ENCODE measurements around the gene C11orf65. TPM values are rescaled to one million over a fixed set of nuclear protein-coding genes. Genes with fewer than 3 reads are reported as not detected.
A peak's percentile ranks its signal among the peaks of the same experiment; 100 is the strongest.

C11orf65 gene
- 0.64 and 0.86 TPM in 2 replicates for total RNA-seq

DNA sequence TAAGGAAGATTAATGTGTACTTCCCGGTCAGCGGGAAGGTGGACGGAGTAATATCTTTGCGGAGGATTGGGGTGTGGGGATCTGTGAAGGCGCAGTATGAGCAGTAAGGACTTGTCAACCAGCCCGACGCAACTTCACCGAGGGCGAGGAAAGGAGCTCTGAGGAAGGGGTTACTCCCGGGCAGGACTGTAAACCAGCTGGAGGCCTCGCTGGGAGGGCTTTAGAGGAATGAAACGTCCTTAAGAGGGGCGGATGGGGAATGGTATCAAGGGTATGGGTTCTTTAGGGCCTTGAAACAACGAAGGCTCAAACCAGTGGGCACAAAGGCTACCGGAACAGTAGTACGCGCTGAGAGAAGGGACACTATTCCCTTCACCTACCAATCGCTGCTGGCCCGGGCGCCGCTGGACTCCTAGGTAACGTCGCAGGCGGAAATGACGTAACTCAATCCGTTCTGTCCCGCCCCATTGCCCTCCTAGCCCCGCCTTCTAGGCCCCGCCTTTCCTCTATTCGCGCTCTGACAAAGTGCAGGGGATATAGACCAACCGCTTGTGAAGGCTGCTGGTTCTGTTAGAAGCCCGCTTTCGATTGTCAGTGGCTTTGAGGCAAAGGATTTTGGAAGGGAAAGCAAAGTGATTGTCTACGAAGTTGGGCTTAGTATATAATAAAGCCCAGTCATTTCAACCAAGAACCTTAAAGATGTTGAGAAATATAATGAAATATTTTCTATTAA, at the start of gene C11orf65:
Gene C11orf65 (minus strand): TSS at position 439 of the 733 bp plus-strand sequence. CDS start 5,970 bp downstream, outside the sequence.
- no peak for TF ChIP-seq CTCF (IDR thresholded peaks at IDR 0.05; ENCODE audit: insufficient read depth, low read depth, low read length)
- peak; percentile 98 for DNase-seq (ENCODE audit: low read depth)
- peak within 1 kb of the TSS; percentile 83 for H3K4me3 ChIP-seq (ENCODE audit: low read depth, low read length)

GRCh38 chr11:108516125-108516524, 48.8 kb upstream of the C11orf65 start:
- no peak for TF ChIP-seq CTCF (IDR thresholded peaks at IDR 0.05; ENCODE audit: insufficient read depth, low read depth, low read length)
- DNase-seq (ENCODE audit: low read depth), result no peak
- no peak overlapping the region for H3K4me3 ChIP-seq (ENCODE audit: low read depth, low read length)

GRCh38 chr11:108512708-108513107, 45.4 kb upstream of the C11orf65 start:
- no peak for DNase-seq (ENCODE audit: low read depth)
- no peak for TF ChIP-seq CTCF (IDR thresholded peaks at IDR 0.05; ENCODE audit: insufficient read depth, low read depth, low read length)
- H3K4me3 ChIP-seq (ENCODE audit: low read depth, low read length), result no peak overlapping the region

DNA sequence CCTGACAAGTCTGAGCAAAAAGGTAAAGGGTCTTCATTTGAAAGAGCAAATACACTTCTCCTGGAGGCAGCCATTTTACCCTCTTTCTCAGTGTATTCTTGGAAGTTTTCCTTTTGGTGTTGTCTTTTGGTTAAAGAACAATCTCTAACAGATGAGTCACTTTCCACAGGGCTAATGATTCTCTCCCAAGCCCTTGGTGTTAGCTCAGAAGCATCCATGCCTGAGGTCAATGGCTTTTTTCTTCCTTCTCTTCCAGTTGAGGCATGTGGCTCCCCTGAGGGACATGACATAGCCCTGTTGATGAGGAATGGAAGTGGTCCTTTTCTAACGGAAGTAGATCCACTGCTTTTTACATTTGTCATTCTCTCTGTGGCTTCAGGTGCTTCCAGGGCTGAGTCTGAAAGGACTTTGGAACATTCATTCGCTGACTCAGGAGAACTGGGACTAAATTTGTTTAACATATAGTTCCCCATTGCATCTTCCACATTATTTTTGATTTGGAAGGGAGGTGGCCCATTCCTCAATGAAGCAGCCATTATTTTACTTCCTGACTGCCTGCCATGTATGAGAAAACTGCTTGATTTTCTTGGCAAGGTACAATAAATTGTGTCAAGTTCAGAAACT, 44.6 kb upstream of the C11orf65 start:
- no peak overlapping the region for H3K4me3 ChIP-seq (ENCODE audit: low read depth, low read length)
- TF ChIP-seq CTCF (IDR thresholded peaks at IDR 0.05; ENCODE audit: insufficient read depth, low read depth, low read length), result no peak
- peak; percentile 41 for DNase-seq (ENCODE audit: low read depth)

DNA sequence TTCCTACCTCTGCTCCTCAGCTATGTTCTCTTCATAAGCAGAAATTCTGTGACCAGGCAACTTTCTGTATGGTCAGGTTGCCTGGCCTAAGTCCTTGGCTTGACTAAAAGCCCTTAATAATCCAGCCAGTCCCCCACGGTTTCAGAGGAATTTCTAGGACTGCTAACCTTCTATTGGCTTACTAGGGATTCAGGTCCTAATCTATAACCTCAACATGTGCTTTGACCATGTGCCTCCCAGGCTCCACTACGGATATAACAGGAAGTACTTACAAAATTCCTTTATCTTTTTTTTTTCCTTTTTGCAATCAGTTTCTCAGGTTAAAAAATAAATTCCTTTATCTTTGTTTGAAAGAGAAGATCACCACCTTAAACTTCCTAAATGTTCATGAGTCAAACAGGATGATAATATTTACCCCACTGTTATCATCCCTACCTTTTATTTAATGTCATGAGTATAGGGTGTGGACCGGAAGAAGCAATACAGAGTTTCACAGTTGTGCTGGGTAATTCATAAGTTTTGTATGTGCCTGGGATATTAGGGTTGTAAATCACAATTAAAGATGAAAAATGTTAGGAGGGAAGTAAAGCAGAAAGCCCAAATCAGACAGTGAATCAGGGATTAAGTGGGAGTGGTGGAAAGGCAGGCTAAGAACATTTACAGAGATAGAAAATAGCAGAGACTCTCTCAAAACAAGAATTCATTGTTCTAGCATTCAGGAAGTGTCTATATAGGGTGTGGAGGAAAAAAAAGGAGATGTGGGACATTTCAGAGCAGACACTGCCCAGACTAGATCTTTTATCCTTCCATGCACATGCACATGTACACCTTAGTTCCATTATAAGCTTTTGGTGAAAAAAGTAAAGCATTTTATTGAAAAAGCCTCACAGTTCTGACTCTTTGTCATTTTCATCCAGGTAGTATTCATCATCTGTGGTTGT, 41.6 kb upstream of the C11orf65 start:
- no peak overlapping the region for H3K4me3 ChIP-seq (ENCODE audit: low read depth, low read length)
- DNase-seq (ENCODE audit: low read depth), result no peak
- TF ChIP-seq CTCF (IDR thresholded peaks at IDR 0.05; ENCODE audit: insufficient read depth, low read depth, low read length), result no peak

- H3K4me3 ChIP-seq (ENCODE audit: low read depth, low read length), result no peak overlapping the region
- peak; percentile 59 for DNase-seq (ENCODE audit: low read depth)
- TF ChIP-seq CTCF (IDR thresholded peaks at IDR 0.05; ENCODE audit: insufficient read depth, low read depth, low read length), result no peak
Observed at GRCh38 chr11:108501396-108501795, 34.1 kb upstream of the C11orf65 start.
